Measurements from ENCODE around the gene GPR39.

Gene GPR39

DNA sequence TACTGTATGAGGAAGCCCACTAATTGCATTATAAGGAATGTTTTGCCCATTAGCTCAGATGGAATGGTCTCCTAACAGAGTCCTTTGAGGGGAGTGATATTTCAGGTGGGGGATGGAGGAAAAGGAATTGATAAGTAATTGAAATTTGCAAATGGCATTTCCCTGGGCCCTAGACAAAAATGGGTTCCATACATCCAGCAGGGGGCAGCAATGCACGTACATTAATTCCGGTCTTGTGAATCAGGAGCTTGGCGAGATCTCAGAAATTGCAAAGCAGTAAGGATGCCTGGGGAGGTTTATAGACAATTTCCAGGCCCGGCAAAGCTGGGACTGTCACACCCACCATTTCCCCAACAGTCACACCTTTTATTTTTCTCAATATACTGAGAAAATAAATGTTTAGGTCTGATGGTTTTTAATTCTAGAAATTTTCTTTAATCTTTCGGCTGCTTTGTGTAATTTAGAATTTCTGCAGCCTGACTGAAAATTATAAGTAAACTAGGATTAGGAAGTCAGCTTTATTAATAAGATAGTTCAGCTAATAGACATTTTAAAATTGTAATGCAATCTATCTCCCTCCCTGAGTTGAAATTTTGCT is 130.6 kb downstream of the GPR39 start:
- H3K27me3 ChIP-seq (ENCODE audit: control insufficient read depth, insufficient read depth, low read length), result no peaks in the 10 kb centered on the region
- H3K4me3 ChIP-seq (ENCODE audit: low read depth, low read length), result no peak overlapping the region
- H3K9ac ChIP-seq, result no peak overlapping the region
- H3K9me3 ChIP-seq (ENCODE audit: control insufficient read depth, low read length), result no peaks in the 10 kb centered on the region
- no peak overlapping the region for H3K27ac ChIP-seq
- H3K79me2 ChIP-seq, result no peaks in the 10 kb centered on the region
- H3K4me2 ChIP-seq (ENCODE audit: low read length), result no peak overlapping the region
- TF ChIP-seq CTCF (IDR thresholded peaks at IDR 0.05), result peak; percentile 70
- no peak overlapping the region for H2AFZ ChIP-seq
- H3K4me1 ChIP-seq, result peaks cover 8% of the 10 kb centered on the region
- no peaks in the 10 kb centered on the region for H3K36me3 ChIP-seq (ENCODE audit: control insufficient read depth, insufficient read depth, low read length)

DNA sequence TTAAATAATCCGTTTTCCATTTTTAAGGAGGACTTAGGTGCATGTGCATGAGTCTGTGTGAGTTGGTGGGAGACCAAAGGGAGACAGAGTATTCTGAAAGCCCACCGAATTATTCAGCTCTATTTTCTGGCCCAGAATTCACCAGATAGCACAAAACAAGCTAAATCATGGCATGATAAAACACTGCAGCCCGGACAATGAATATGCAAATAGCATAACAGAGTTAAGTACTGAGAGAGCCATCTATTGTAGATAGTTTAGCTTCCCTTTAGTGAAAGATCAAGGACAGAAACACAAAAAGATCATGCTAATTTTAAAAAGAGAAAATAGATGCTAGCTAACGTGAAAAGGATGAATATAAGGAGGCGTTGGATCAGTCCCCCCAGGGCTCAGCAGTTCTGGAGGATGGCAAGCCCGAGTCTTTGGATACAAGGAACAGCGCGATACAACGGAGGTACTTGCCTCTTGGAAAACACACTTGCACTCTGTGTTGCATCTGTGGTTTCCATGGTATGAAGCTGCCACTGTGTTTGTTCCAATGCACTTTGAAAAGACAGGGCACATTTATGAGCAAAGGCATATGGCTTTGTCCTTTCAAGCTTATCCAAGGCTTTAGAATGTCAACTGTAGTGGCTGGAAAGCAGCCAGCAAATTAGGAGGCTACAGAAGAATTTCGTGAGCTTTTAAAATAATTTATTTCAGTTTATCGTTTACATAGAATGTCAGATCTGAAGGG is 133.5 kb downstream of the GPR39 start:
- H3K4me3 ChIP-seq (ENCODE audit: low read depth, low read length), result no peak overlapping the region
- H2AFZ ChIP-seq, result no peak overlapping the region
- no peak for TF ChIP-seq CTCF (IDR thresholded peaks at IDR 0.05)
- no peak overlapping the region for H3K27ac ChIP-seq
- H3K36me3 ChIP-seq (ENCODE audit: control insufficient read depth, insufficient read depth, low read length), result no peaks in the 10 kb centered on the region
- H3K79me2 ChIP-seq, result no peaks in the 10 kb centered on the region
- H3K9me3 ChIP-seq (ENCODE audit: control insufficient read depth, low read length), result no peaks in the 10 kb centered on the region
- no peak overlapping the region for H3K9ac ChIP-seq
- no peak overlapping the region for H3K4me2 ChIP-seq (ENCODE audit: low read length)
- H3K27me3 ChIP-seq (ENCODE audit: control insufficient read depth, insufficient read depth, low read length), result no peaks in the 10 kb centered on the region
- no peaks in the 10 kb centered on the region for H3K4me1 ChIP-seq

DNA sequence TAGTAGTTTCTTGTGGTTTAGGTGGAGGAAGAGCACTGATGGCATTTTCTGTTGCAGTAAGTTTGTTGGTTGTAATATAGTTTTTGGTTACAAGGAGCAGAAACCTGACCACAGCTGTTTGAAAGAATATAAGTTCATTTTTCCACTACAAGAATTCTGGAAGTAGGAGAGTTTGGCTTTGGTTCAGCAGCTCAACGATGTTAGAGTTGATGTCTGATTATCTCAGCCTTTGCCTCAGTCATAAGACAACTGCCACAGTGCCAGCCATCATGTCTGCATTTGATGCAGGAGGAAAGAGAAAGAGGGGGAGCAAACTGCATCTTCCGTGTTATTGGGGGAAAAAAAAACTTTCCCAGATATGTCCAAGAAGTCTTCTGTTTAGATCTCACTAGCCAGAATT is 134.3 kb downstream of the GPR39 start:
- Histone ChIP-seq H3K79me2 (no peaks in the 10 kb centered on the region), H3K36me3 (ENCODE audit: control insufficient read depth, insufficient read depth, low read length) (no peaks in the 10 kb centered on the region), H3K4me3 (ENCODE audit: low read depth, low read length) (no peak overlapping the region), H3K4me1 (no peaks in the 10 kb centered on the region), H3K27ac (no peak overlapping the region), H3K27me3 (ENCODE audit: control insufficient read depth, insufficient read depth, low read length) (no peaks in the 10 kb centered on the region), H3K9ac (no peak overlapping the region), H3K4me2 (ENCODE audit: low read length) (no peak overlapping the region), H3K9me3 (ENCODE audit: control insufficient read depth, low read length) (no peaks in the 10 kb centered on the region), H2AFZ (no peak overlapping the region)
- no peak for TF ChIP-seq CTCF (IDR thresholded peaks at IDR 0.05)

GRCh38 chr2:132557694-132558093 is 141.1 kb downstream of the GPR39 start:
- Histone ChIP-seq H3K36me3 (ENCODE audit: control insufficient read depth, insufficient read depth, low read length) (no peaks in the 10 kb centered on the region), H3K4me1 (no peaks in the 10 kb centered on the region), H3K9me3 (ENCODE audit: control insufficient read depth, low read length) (no peaks in the 10 kb centered on the region), H3K27ac (no peak overlapping the region), H3K4me3 (ENCODE audit: low read depth, low read length) (no peak overlapping the region), H3K27me3 (ENCODE audit: control insufficient read depth, insufficient read depth, low read length) (no peaks in the 10 kb centered on the region), H3K9ac (no peak overlapping the region), H3K79me2 (no peaks in the 10 kb centered on the region), H3K4me2 (ENCODE audit: low read length) (no peak overlapping the region), H2AFZ (no peak overlapping the region)
- TF ChIP-seq CTCF (IDR thresholded peaks at IDR 0.05), result no peak

- no peak for TF ChIP-seq CTCF (IDR thresholded peaks at IDR 0.05)
- H3K27me3 ChIP-seq (ENCODE audit: control insufficient read depth, insufficient read depth, low read length), result no peaks in the 10 kb centered on the region
- no peaks in the 10 kb centered on the region for H3K4me1 ChIP-seq
- H3K9me3 ChIP-seq (ENCODE audit: control insufficient read depth, low read length), result no peaks in the 10 kb centered on the region
- no peak overlapping the region for H3K9ac ChIP-seq
- H3K4me3 ChIP-seq (ENCODE audit: low read depth, low read length), result no peak overlapping the region
- H2AFZ ChIP-seq, result no peak overlapping the region
- H3K4me2 ChIP-seq (ENCODE audit: low read length), result no peak overlapping the region
- no peak overlapping the region for H3K27ac ChIP-seq
- H3K79me2 ChIP-seq, result no peaks in the 10 kb centered on the region
- H3K36me3 ChIP-seq (ENCODE audit: control insufficient read depth, insufficient read depth, low read length), result no peaks in the 10 kb centered on the region
These were observed 142.7 kb downstream of the GPR39 start for GRCh38 chr2:132559326-132559725.
